HEK293T (cell line): Measurements from ENCODE around the gene CCRL2.

Experiments used
- BHLHE40 ChIP-seq: fragments of 450-650 bp; IDR thresholded peaks from 2 replicates; pipeline ENCODE4 v1.6.1; 2016; ENCODE audit warnings: mild to moderate bottlenecking, moderate library complexity, borderline replicate concordance
- CTBP1 ChIP-seq: fragments of 450-650 bp; IDR thresholded peaks from 2 replicates; pipeline ENCODE4 v1.6.1; 2016; ENCODE audit warnings: borderline replicate concordance
- ELF4 ChIP-seq: fragments of 450-650 bp; IDR thresholded peaks from 2 replicates; pipeline ENCODE4 v1.6.1; 2017; ENCODE audit warnings: antibody characterized with exemption
- FOXA1 ChIP-seq: fragments of 450-650 bp; IDR thresholded peaks from 2 replicates; pipeline ENCODE4 v1.6.1; 2016; ENCODE audit warnings: mild to moderate bottlenecking
- FOXK2 ChIP-seq: fragments of 450-650 bp; IDR thresholded peaks from 2 replicates; pipeline ENCODE4 v1.6.1; 2016; ENCODE audit warnings: mild to moderate bottlenecking
- FOXM1 ChIP-seq: fragments of 450-650 bp; IDR thresholded peaks from 2 replicates; pipeline ENCODE4 v1.6.1; 2017; ENCODE audit warnings: mild to moderate bottlenecking, borderline replicate concordance
- SP1 ChIP-seq: fragments of 450-650 bp; IDR thresholded peaks from 2 replicates; pipeline ENCODE4 v1.6.1; 2017
- SUZ12 ChIP-seq: fragments of 450-650 bp; IDR thresholded peaks from 2 replicates; pipeline ENCODE4 v1.6.1; 2016; ENCODE audit warnings: mild to moderate bottlenecking

GRCh38 chr3:46454209-46454595 lies 47.1 kb downstream of the CCRL2 start:
- TF ChIP-seq BHLHE40 (no peak), SUZ12 (no peak), CTBP1 (no peak), FOXM1 (no peak), ELF4 (no peak), FOXK2 (no peak), FOXA1 (no peak), SP1 (no peak)
